T-helper 17 cell (primary cell): ENCODE data around the gene ABCA9. TPM values are rescaled to one million over a fixed set of nuclear protein-coding genes. Genes with fewer than 3 reads are reported as not detected.
"Not testable (repeated sequence)": the region's sequence is repeated elsewhere in the genome, so short reads cannot be mapped to it uniquely, and the experiment has no call there.

ENCODE experiments used
- ATAC-seq: fragments of 150-1000 bp; cut with Tn5 transposase; 2 replicates; pipeline ENCODE4 v1.10.0; 2021; ENCODE audit warnings: mild to moderate bottlenecking, moderate library complexity
- DNase-seq, 3 donors: peaks; one replicate each; pipeline versions ENCODE4 v3.0.0 to v3.0.0-alpha.2; 2020 to 2021
- H3K9me3 ChIP-seq: one replicate; pipeline ENCODE4 v1.7.0; 2013; ENCODE audit warnings: low read length, mild to moderate bottlenecking; ENCODE audit not compliant: control insufficient read depth, poor library complexity, severe bottlenecking
- H3K27ac Mint-ChIP-seq: one replicate; pipeline ENCODE4 v1.8.0; 2022; ENCODE audit warnings: mild to moderate bottlenecking, moderate library complexity, mixed read lengths
- H3K27me3 Mint-ChIP-seq: one replicate; pipeline ENCODE4 v1.8.0; 2022; ENCODE audit warnings: mixed read lengths
- H3K36me3 Mint-ChIP-seq: one replicate; pipeline ENCODE4 v1.8.0; 2022; ENCODE audit warnings: low read depth, mixed read lengths
- H3K4me1 Mint-ChIP-seq: one replicate; pipeline ENCODE4 v1.8.0; 2022; ENCODE audit warnings: mild to moderate bottlenecking, mixed read lengths
- H3K4me3 Mint-ChIP-seq: one replicate; pipeline ENCODE4 v1.8.0; 2022; ENCODE audit warnings: mild to moderate bottlenecking, moderate library complexity, mixed read lengths
- total RNA-seq, 4 donors: library from RNA in 2 of 4; stranded (reverse) in 2 of 4; gene quantifications; one replicate each; pipeline ENCODE4 v1.2.3 and lab custom pipeline; 2022 to 2026

The ABCA9 gene
- total RNA-seq, 2 donors from 2014 or later = 0.08 TPM; not detected in 1

DNA sequence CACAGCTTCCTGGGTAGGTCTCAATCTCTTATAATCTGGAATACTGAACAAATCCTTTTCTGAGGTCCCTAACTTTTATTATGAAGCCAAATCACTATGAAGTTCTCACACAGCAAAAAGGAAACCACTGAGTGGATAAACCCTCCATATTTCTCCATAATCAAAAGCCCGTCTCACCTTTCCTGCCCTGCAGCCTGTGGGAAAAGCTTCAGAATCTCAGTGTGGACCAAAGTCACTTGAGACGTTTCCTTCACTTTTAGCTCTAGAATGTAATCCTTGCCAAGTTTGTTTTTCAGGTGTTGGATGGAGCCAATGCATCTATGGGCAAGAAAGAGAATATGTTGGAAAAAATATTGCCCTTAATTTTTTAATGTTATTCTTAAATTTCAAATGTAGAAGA, 22.0 kb upstream of the ABCA9 start:
- no peak overlapping the region for H3K4me3 Mint-ChIP-seq
- DNase-seq (no peak), ATAC-seq (no peak)
- H3K9me3 ChIP-seq = no peaks in the 10 kb centered on the region
- H3K36me3 Mint-ChIP-seq = no peaks in the 10 kb centered on the region
- H3K27ac Mint-ChIP-seq = no peak overlapping the region
- no peaks in the 10 kb centered on the region for H3K4me1 Mint-ChIP-seq
- no peaks in the 10 kb centered on the region for H3K27me3 Mint-ChIP-seq

DNA sequence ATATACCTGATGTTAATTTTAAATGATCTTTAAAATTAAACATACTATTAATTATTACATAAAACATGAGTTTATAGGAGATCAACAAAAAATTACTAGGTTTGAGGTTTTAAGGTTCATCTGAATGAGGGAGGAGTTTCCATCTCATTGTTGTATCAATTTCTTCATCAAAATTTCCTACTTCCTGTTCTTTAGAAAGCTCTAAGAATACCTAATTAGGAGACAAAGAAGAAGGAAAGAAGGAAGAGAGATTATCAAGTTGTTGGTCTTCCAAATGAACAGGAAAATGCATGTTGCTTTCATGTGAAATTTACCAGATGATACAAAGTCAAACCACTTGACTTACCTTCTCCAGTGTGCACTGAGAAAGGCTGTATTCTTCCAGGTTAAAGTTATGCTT, 18.1 kb upstream of the ABCA9 start:
- no peak for DNase-seq
- H3K27ac Mint-ChIP-seq = no peak overlapping the region
- ATAC-seq = no peak
- no peaks in the 10 kb centered on the region for H3K27me3 Mint-ChIP-seq
- no peaks in the 10 kb centered on the region for H3K36me3 Mint-ChIP-seq
- peaks cover 5% of the 10 kb centered on the region for H3K9me3 ChIP-seq
- H3K4me3 Mint-ChIP-seq = no peak overlapping the region
- no peaks in the 10 kb centered on the region for H3K4me1 Mint-ChIP-seq

DNA sequence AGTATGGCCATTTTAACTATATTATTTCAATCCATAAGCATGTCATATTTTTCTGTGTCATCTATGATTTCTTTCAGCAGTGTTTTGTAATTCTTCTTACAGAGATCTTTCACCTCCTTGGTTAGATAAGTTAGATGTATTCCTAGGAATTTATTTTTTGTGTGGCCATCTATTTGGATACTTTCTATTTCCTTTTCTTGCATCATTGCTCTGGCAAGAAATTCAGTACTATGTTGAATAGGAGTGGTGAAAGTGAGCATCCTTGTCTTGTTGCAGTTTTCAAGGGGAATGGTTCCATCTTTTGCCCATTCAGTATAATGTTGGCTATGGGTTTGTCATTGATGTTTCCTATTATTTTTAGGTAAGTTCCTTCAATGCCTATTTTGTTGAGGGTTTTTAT, 15.1 kb upstream of the ABCA9 start:
- ATAC-seq = no peak
- no peaks in the 10 kb centered on the region for H3K4me1 Mint-ChIP-seq
- DNase-seq = no peak
- H3K9me3 ChIP-seq = peaks cover 5% of the 10 kb centered on the region
- no peaks in the 10 kb centered on the region for H3K27me3 Mint-ChIP-seq
- no peak overlapping the region for H3K4me3 Mint-ChIP-seq
- H3K27ac Mint-ChIP-seq = no peak overlapping the region
- peaks cover 2% of the 10 kb centered on the region for H3K36me3 Mint-ChIP-seq

DNA sequence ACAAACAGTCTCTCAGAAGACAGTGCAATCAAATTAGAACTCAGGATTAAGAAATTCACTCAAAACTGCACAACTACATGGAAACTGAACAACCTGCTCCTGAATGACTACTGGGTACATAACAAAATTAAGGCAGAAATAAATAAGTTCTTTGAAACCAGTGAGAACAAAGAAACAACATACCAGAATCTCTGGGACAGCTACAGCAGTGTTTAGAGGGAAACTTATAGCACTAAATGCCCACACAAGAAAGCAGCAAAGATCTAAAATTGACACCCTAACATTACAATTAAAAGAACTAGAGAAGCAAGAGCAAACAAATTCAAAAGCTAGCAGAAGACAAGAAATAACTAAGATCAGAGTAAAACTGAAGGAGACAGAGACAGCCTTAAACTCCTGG, 12.7 kb upstream of the ABCA9 start:
- H3K36me3 Mint-ChIP-seq, ATAC-seq, DNase-seq, H3K27ac Mint-ChIP-seq, H3K4me3 Mint-ChIP-seq, H3K27me3 Mint-ChIP-seq, H3K4me1 Mint-ChIP-seq, H3K9me3 ChIP-seq: not testable (repeated sequence)

DNA sequence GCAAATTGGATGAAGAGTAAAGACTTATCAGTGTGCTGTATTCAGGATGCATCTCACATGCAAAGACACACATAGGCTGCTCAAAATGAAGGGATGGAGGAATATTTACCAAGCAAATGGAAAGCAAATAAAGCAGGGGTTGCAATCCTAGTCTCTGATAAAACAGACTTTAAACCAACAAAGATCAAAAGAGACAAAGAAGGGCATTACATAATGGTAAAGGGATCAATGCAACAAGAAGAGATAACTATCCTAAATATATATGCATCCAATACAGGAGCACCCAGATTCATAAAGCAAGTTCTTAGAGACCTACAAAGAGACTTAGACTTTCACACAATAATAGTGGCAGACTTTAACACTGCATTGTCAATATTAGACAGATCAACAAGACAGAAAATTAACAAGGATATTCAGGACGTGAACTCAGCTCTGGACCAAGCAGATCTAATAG, 12.1 kb upstream of the ABCA9 start:
- DNase-seq, H3K27me3 Mint-ChIP-seq, H3K36me3 Mint-ChIP-seq, ATAC-seq, H3K4me1 Mint-ChIP-seq, H3K4me3 Mint-ChIP-seq, H3K9me3 ChIP-seq, H3K27ac Mint-ChIP-seq: not testable (repeated sequence)

DNA sequence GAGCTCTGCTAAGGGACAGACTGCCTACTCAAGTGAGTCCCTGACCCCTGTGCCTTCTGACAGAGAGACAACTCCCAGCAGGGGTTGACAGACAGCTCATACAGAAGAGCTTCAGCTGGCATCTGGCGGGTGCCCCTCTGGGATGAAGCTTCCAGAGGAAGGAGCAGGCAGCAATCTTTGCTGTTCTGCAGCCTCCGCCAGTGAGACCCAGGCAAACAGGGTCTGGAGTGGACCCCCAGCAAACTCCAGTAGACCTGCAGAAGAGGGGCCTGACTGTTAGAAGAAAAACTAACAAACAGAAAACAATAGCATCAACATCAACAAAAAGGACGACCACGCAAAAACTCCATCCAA, 10.5 kb upstream of the ABCA9 start:
- H3K27me3 Mint-ChIP-seq, DNase-seq, H3K4me1 Mint-ChIP-seq, H3K9me3 ChIP-seq, ATAC-seq, H3K36me3 Mint-ChIP-seq: not testable (repeated sequence)
- Mint-ChIP-seq H3K4me3 (peak overlapping the region; percentile 4), H3K27ac (peak overlapping the region; percentile 22)

DNA sequence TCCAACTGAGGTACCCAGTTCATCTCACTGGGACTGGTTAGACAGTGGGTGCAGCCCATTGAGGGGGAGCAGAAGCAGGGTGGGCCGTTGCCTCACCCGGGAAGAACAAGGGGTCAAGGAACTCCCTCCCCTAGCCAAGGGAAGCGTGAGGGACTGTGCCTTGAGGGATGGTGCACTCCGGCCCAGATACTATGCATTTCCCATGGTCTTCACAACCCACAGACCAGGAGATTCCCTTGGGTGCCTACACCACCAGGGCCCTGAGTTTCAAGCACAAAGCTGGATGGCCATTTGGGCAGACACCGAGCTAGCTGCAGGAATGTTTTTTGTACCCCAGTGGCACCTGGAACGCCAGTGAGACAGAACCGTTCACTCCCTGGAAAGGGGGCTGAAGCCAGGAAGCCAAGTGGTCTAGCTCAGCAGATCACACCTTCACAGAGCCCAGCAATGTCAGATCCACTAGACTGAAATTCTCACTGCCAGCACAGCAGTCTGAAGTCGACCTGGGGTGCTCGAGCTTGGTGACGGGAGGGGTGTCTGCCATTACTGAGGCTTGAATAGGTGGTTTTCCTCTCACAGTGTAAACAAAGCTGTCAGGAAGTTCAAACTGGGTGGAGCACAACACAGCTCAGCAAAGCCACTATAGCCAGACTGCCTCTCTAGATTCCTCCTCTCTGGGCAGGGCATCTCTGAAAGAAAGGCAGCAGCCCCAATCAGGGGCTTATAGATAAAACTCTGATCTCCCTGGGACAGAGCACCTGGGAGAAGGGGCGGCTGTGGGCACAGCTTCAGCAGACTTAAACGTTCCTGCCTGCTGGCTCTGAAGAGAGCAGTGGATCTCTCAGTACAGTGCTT, 9.9 kb upstream of the ABCA9 start:
- H3K4me1 Mint-ChIP-seq, H3K9me3 ChIP-seq, H3K36me3 Mint-ChIP-seq, H3K27me3 Mint-ChIP-seq, DNase-seq: not testable (repeated sequence)
- peak overlapping the region; percentile 22 for H3K27ac Mint-ChIP-seq
- ATAC-seq = peak; percentile 60
- peak overlapping the region; percentile 41 for H3K4me3 Mint-ChIP-seq

DNA sequence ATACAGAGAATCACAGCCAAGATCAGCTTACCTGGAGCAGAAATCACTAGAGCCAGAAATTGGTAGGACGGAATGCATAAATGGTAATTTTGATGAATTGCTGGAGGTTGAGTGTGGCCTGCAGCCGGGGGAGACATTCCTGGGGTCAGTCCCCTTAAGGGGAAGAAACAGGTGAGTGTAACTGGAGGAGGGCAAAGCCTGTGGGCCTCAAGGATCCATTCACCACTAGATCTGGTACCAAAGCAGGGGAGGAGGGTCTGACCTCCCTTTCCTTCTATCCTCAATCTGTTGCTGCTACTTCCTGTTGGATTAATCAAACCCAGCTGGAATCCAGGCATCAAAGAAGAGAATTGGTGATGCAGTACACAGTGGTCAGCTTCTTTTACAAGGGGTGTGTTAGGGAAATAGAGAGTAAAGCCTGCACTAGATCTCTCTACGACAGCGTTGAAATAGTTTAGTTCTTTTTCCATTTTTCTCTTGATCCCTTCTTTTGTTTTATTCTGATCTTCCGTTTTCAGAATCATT, 8.6 kb upstream of the ABCA9 start:
- DNase-seq = no peak
- Mint-ChIP-seq H3K27me3 (no peaks in the 10 kb centered on the region), H3K4me1 (peaks cover 13% of the 10 kb centered on the region), H3K27ac (no peak overlapping the region), H3K36me3 (peaks cover 4% of the 10 kb centered on the region), H3K4me3 (no peak overlapping the region)
- no peak for ATAC-seq
- H3K9me3 ChIP-seq = no peaks in the 10 kb centered on the region

DNA sequence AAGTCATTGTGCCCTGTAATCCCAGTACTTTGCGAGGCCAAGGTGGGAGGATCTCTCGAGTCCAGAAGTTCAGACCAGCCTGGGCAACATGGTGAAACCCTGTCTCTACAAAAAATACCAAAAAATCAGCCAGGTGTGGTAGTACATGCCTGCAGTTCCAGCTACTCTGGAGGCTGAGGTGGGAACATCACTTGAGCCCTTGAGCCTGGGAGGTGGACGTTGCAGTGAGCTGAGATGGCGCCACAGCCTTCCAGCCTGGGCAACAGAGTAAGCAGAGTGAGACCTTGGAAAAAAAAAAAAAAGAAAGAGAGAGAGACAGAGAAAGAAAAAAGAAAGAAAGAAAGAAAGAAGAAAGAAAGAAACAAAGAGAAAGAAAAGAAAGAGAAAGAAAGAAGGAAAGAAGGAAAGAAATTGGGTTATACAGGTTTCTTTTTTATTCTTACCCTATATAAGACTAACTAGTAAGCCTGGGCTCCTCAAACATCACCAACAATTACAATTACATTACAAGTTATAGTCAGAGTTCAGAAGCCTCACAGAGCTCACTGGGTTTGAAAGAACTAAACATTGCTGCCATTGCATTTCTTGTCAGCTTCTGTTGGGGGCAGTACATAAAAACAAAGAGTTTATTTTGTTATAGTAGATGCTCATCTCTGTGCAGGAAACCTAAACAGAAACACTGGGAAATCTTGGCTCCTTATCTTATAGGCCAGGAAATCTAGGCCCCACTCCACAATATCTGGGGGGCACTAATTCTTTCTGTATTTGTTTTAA, 6.7 kb upstream of the ABCA9 start:
- H3K4me3 Mint-ChIP-seq = no peak overlapping the region
- no peaks in the 10 kb centered on the region for H3K27me3 Mint-ChIP-seq
- peaks cover 2% of the 10 kb centered on the region for H3K36me3 Mint-ChIP-seq
- ATAC-seq (no peak), DNase-seq (no peak)
- H3K27ac Mint-ChIP-seq = no peak overlapping the region
- peaks cover 13% of the 10 kb centered on the region for H3K4me1 Mint-ChIP-seq
- H3K9me3 ChIP-seq = no peaks in the 10 kb centered on the region

DNA sequence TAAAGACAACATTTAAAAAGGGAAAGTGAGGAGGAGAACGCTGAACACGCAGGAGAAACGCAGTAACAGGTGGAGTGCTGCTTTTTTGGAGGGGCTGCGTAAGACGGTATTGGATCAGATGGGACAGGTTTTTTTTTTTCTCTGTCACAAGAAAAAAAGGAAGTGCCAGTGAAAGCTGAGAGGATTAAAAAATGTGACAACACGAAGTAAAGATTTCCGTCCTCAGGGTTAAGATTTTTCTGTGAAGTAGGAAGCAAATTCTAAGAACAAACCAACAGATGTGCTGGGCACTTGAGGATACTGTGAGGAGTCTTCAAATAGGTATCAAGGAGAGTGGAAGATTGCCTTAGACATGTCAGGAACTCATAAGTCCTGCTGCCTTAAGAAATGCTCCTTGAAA, 5.8 kb upstream of the ABCA9 start:
- H3K9me3 ChIP-seq = no peaks in the 10 kb centered on the region
- peak overlapping the region; percentile 37 for H3K27ac Mint-ChIP-seq
- no peak for DNase-seq
- H3K4me1 Mint-ChIP-seq = peaks cover 13% of the 10 kb centered on the region
- peaks cover 2% of the 10 kb centered on the region for H3K36me3 Mint-ChIP-seq
- H3K4me3 Mint-ChIP-seq = peak overlapping the region; percentile 6
- no peaks in the 10 kb centered on the region for H3K27me3 Mint-ChIP-seq
- no peak for ATAC-seq

DNA sequence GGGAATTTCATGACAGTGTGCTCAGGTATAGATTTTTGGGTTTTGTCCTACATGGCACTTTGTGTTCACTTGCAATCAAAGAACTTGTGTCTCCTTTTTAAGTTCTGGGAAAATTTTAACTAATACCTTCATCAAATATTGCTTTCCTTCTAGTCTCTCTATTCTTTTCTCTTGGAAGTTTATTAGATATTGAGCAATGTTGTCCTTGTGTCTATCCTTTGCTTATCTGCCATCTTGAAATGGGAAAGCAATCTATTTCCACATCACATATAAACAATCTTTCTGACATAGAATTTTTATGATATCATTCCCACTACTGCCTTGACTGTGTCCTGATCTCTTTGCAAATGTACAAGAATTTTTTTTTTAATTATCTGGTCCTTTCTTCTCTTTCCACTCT, 4.4 kb upstream of the ABCA9 start:
- peak overlapping the region; percentile 37 for H3K27ac Mint-ChIP-seq
- H3K36me3 Mint-ChIP-seq = peaks cover 2% of the 10 kb centered on the region
- no peaks in the 10 kb centered on the region for H3K27me3 Mint-ChIP-seq
- no peak for ATAC-seq
- DNase-seq = no peak
- no peak overlapping the region for H3K4me3 Mint-ChIP-seq
- H3K9me3 ChIP-seq = no peaks in the 10 kb centered on the region
- peaks cover 15% of the 10 kb centered on the region for H3K4me1 Mint-ChIP-seq

DNA sequence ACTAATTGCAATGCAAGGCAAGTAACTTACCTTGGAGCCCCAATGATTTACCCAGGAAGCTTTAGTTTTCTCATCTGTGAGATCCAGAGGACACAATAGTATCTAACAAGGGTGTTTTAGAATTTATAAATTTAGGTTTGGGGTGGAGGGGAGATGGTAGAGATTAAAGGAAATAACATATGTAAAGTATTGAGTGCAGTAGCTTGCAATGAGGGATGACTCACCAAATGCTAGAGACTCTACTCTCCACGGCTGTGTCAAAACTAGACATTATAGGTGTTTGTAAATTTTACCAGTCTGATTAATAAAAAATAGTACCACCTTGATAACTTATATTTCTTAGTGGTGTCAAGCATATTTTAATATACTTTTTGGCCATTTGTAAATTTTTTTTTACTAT, 3.7 kb upstream of the ABCA9 start:
- Mint-ChIP-seq H3K4me3 (no peak overlapping the region), H3K4me1 (peaks cover 15% of the 10 kb centered on the region), H3K36me3 (peaks cover 2% of the 10 kb centered on the region), H3K27me3 (no peaks in the 10 kb centered on the region), H3K27ac (no peak overlapping the region)
- DNase-seq = no peak
- no peaks in the 10 kb centered on the region for H3K9me3 ChIP-seq
- ATAC-seq = no peak

DNA sequence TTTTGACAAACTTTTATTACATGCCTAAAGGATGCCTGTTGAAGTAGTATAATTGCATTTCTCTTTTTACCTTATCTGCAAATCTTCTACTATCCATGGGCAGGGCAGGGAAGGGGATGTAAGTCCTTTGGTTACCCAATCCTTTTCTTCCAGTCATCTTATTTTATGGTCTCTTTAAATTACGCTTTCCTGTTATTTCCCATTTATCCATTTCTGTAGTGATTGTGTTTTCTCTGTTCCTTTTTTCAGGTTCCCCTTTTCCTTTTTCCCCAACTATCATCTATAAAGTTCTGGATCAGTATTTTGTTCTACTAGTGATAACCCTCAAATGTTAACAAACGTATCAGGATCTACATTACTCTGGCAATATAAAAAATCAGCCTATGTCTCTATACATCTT, 3.3 kb upstream of the ABCA9 start:
- H3K4me3 Mint-ChIP-seq = no peak overlapping the region
- no peaks in the 10 kb centered on the region for H3K9me3 ChIP-seq
- DNase-seq (no peak), ATAC-seq (no peak)
- H3K4me1 Mint-ChIP-seq = peaks cover 15% of the 10 kb centered on the region
- no peak overlapping the region for H3K27ac Mint-ChIP-seq
- H3K36me3 Mint-ChIP-seq = peaks cover 2% of the 10 kb centered on the region
- H3K27me3 Mint-ChIP-seq = no peaks in the 10 kb centered on the region
